Endothelial cell (in vitro differentiated cells): ENCODE measurements around the gene NCOA6. TPM values are rescaled to one million over a fixed set of nuclear protein-coding genes. Genes with fewer than 3 reads are reported as not detected.

Experiments
- DNase-seq: peaks from one replicate; pipeline ENCODE4 v3.0.0; 2021; ENCODE audit warnings: low spot score
- H3K27ac Mint-ChIP-seq: one replicate; pipeline ENCODE4 v1.8.0; 2021; ENCODE audit warnings: mixed read lengths, inconsistent platforms; ENCODE audit not compliant: unreplicated experiment
- H3K27me3 Mint-ChIP-seq: one replicate; pipeline ENCODE4 v1.8.0; 2021; ENCODE audit warnings: mild to moderate bottlenecking, moderate library complexity, mixed read lengths, inconsistent platforms; ENCODE audit not compliant: unreplicated experiment
- H3K36me3 Mint-ChIP-seq: one replicate; pipeline ENCODE4 v1.8.0; 2021; ENCODE audit warnings: mild to moderate bottlenecking, low read depth, mixed read lengths, inconsistent platforms; ENCODE audit not compliant: unreplicated experiment
- H3K4me1 Mint-ChIP-seq: one replicate; pipeline ENCODE4 v1.8.0; 2021; ENCODE audit warnings: mild to moderate bottlenecking, mixed read lengths, inconsistent platforms; ENCODE audit not compliant: unreplicated experiment
- H3K4me3 Mint-ChIP-seq: one replicate; pipeline ENCODE4 v1.8.0; 2021; ENCODE audit warnings: mild to moderate bottlenecking, mixed read lengths, inconsistent platforms; ENCODE audit not compliant: unreplicated experiment
- H3K9me3 Mint-ChIP-seq: one replicate; pipeline ENCODE4 v1.8.0; 2021; ENCODE audit warnings: mixed read lengths, inconsistent platforms; ENCODE audit not compliant: unreplicated experiment
- total RNA-seq: library from RNA; stranded (reverse); fragmentation: NEBNext Ultra II Directional; extraction: Animal tissue kit (Norgen Biotek cat#: 25700); gene quantifications from one replicate; pipeline ENCODE4 v1.2.1, GENCODE V29; 2021; ENCODE audit not compliant: unreplicated experiment
- TF ChIP-seq, protein P1 (sequence below): fragments of 200-600 bp; sonication (generic); IDR thresholded peaks from one replicate; pipeline ENCODE4 v1.5.0; 2021; ENCODE audit warnings: antibody characterized with exemption; ENCODE audit not compliant: unreplicated experiment

Gene NCOA6
- total RNA-seq, 1 donor from 2014 or later, result 22.0 TPM

DNA sequence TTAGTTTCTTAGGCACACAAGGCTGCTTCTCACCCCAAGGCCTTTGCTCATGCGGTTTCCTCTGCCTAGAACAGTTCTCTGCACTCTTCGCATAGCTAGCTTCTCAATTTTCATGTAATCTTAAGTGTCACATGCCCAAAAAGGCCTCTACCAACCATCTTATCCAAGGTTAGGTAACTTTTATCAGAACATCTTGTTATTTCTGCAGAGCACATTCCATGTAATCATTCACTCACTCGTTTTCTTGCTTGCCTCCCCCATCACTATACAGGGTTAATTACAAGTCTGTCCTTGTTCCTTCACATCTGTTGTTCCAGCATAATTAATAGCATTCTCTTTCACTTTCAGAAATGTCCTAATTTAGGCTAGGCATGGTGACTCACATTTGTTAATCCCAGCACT is 53.8 kb downstream of the NCOA6 start:
- no peak for DNase-seq
- Mint-ChIP-seq H3K4me1 (no peaks in the 10 kb centered on the region), H3K9me3 (no peaks in the 10 kb centered on the region), H3K27ac (no peak overlapping the region), H3K36me3 (peaks cover 24% of the 10 kb centered on the region), H3K4me3 (no peak overlapping the region), H3K27me3 (peaks cover 2% of the 10 kb centered on the region)
- TF ChIP-seq, protein P1, sequence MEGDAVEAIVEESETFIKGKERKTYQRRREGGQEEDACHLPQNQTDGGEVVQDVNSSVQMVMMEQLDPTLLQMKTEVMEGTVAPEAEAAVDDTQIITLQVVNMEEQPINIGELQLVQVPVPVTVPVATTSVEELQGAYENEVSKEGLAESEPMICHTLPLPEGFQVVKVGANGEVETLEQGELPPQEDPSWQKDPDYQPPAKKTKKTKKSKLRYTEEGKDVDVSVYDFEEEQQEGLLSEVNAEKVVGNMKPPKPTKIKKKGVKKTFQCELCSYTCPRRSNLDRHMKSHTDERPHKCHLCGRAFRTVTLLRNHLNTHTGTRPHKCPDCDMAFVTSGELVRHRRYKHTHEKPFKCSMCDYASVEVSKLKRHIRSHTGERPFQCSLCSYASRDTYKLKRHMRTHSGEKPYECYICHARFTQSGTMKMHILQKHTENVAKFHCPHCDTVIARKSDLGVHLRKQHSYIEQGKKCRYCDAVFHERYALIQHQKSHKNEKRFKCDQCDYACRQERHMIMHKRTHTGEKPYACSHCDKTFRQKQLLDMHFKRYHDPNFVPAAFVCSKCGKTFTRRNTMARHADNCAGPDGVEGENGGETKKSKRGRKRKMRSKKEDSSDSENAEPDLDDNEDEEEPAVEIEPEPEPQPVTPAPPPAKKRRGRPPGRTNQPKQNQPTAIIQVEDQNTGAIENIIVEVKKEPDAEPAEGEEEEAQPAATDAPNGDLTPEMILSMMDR, result no peak

DNA sequence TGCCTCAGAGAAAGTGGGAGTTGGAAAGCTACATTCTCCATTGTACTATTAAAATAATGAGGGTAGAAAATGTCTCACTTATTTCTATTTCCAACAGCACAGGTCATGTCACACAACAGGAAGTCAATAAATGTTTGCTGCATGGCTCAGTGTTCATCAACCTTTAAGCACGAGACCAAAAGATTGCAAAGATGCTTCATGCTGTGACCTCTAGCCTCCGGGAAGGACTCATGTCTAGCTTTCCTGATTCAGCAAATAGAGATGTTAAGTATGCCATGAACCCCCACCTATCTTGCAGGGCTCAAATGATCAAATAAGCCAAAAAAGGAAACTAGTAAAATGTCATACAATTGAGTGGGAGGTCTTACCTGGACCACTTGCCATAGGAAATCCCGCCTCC is 57.4 kb downstream of the NCOA6 start:
- TF ChIP-seq, protein P1, result no peak
- no peak overlapping the region for H3K4me3 Mint-ChIP-seq
- H3K27me3 Mint-ChIP-seq, result peaks cover 2% of the 10 kb centered on the region
- H3K27ac Mint-ChIP-seq, result no peak overlapping the region
- DNase-seq, result no peak
- H3K9me3 Mint-ChIP-seq, result no peaks in the 10 kb centered on the region
- H3K36me3 Mint-ChIP-seq, result peaks cover 20% of the 10 kb centered on the region
- H3K4me1 Mint-ChIP-seq, result no peaks in the 10 kb centered on the region

DNA sequence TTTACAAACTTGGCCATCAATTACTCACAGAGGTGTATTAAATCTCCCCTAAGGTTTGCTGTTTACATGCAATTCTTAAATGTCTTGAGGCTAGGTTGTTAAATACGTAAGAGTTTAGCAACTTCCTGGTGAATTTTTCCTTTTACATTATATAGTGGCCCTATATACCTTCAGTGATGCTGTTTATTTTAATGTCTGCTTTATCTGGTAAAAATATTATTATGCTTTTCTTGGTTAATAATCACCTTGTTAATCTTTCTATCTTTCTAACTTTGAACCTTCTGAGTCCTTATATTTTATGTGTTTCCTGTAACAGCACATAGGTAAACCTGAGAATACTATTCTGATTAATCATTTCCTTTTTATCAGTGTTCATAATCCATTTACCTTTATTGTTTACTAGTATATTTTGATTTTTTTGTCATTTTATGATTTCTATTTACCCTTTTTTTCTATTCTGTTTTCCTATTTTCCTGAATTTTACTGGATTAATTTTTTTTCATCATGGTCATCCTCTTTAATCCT is 63.4 kb downstream of the NCOA6 start:
- DNase-seq, result no peak
- TF ChIP-seq, protein P1, result no peak
- Mint-ChIP-seq H3K27ac (no peak overlapping the region), H3K4me3 (no peak overlapping the region), H3K4me1 (no peaks in the 10 kb centered on the region), H3K36me3 (peaks cover 24% of the 10 kb centered on the region), H3K27me3 (no peaks in the 10 kb centered on the region), H3K9me3 (no peaks in the 10 kb centered on the region)

DNA sequence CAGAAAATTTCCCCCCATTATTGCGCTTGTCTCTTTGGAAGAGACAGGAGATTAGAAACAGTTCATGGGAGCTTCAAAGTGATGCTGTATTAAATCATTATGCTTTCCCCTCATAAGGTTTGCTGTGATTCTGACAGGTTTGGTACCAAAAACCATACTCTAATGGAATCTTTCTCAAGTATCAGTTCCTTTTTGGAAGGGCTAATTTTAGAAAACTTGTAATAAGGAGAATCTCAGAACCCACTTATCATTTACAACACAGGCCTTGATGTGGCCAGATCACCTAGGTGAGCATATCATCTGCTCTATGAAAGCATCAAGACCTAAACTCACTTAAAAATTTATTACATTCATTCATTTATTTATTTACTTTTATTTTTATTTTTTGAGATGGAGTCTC is 70.1 kb downstream of the NCOA6 start:
- no peaks in the 10 kb centered on the region for H3K27me3 Mint-ChIP-seq
- no peak overlapping the region for H3K27ac Mint-ChIP-seq
- H3K9me3 Mint-ChIP-seq, result no peaks in the 10 kb centered on the region

DNA sequence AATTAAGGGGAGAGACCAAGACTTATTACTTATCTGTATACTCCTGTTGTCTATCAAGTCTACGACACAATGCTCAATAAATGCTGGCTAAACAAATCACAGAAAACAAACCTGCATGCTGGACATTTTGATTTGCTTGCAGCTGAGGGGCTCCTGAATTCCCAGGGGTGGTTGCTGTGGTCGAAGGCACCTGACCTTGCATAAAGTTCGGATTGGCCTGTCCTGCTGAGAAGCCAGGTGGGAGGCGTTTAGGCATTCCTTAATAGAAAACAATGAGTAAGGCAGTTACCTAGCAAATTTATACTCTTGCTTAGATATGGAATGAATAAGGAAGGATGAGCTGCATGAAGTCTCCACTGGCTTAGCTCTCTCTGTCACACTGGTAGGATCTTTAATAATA is 70.8 kb downstream of the NCOA6 start:
- H3K27ac Mint-ChIP-seq, result no peak overlapping the region

More for the DNA sequence above, 70.1 kb downstream of the NCOA6 start:
- TF ChIP-seq, protein P1, result no peak
- peaks cover 23% of the 10 kb centered on the region for H3K36me3 Mint-ChIP-seq
- no peak for DNase-seq
- H3K4me1 Mint-ChIP-seq, result no peaks in the 10 kb centered on the region
- H3K4me3 Mint-ChIP-seq, result no peak overlapping the region

More for the DNA sequence above, 70.8 kb downstream of the NCOA6 start:
- H3K36me3 Mint-ChIP-seq, result peaks cover 27% of the 10 kb centered on the region
- no peaks in the 10 kb centered on the region for H3K4me1 Mint-ChIP-seq
- H3K27me3 Mint-ChIP-seq, result no peaks in the 10 kb centered on the region
- H3K9me3 Mint-ChIP-seq, result no peaks in the 10 kb centered on the region
- TF ChIP-seq, protein P1, result no peak
- H3K4me3 Mint-ChIP-seq, result no peak overlapping the region
- no peak for DNase-seq
